Measurements from ENCODE around the gene SHLD2. TPM values are rescaled to one million over a fixed set of nuclear protein-coding genes. Genes with fewer than 3 reads are reported as not detected.

The SHLD2 gene
- total RNA-seq, 1 experiment from 2014 or later = 28.9 TPM

- Histone ChIP-seq H3K79me2 (ENCODE audit: insufficient read depth, low read length) (peaks cover 86% of the 10 kb centered on the region), H4K20me1 (ENCODE audit: insufficient read depth) (0 out of 2 replicates have a peak, but pooled peaks cover 7% of the 10 kb centered on the region), H3K27me3 (ENCODE audit: insufficient read depth, low read length) (no peaks in the 10 kb centered on the region), H3K4me2 (ENCODE audit: low read length) (no peak overlapping the region), H2AFZ (ENCODE audit: low read depth, low read length, poor library complexity, severe bottlenecking) (no peak overlapping the region), H3K9me2 (ENCODE audit: insufficient read depth) (no peaks in the 10 kb centered on the region), H3K4me1 (ENCODE audit: control insufficient read depth in 1 of 2, insufficient read depth in 2 of 2, low read length in 2 of 2) (peaks cover 14 to 15% of the 10 kb centered on the region in 2 experiments; a peak in 3 of 4 replicates), H3K9me3 (ENCODE audit: control insufficient read depth in 1 of 2, insufficient read depth in 1 of 2, low read depth in 1 of 2, low read length in 2 of 2) (no peaks in the 10 kb centered on the region), H3K36me3 (ENCODE audit: control insufficient read depth in 1 of 2, insufficient read depth in 2 of 2, low read length in 2 of 2) (peaks cover 0 to 12% of the 10 kb centered on the region in 2 experiments; a peak in 1 of 4 replicates), H3K27ac (ENCODE audit: low read depth, low read length) (no peak overlapping the region), H3K4me3 (replicated peaks in 1 of 2; ENCODE audit: low read depth in 1 of 2, low read length in 2 of 2) (no peak overlapping the region), H3K9ac (ENCODE audit: low read length) (no peak overlapping the region)
- ChIA-PET RAD21 (ENCODE audit: low non-redundant PET in 1 of 2, low total read pairs in 2 of 2, uncharacterized antibody in 2 of 2, unreplicated experiment in 2 of 2) (no interaction called here), CTCF (no interaction called here), POLR2A (no interaction called here)
- no peak for DNase-seq (ENCODE audit: low read depth, low spot score)
- TF ChIP-seq EZH2 (IDR thresholded peaks at IDR 0.05) (no peak), FOSL1 (IDR thresholded peaks at IDR 0.05; ENCODE audit: low read depth) (no peak), ZNF274 (IDR thresholded peaks at IDR 0.05; ENCODE audit: low read depth, low read length) (no peak), EGR1 (IDR thresholded peaks at IDR 0.05; ENCODE audit: low read depth) (no peak), CEBPB (IDR thresholded peaks at IDR 0.05; ENCODE audit: low read depth) (no peak)
- TF ChIP-seq, protein P1, sequence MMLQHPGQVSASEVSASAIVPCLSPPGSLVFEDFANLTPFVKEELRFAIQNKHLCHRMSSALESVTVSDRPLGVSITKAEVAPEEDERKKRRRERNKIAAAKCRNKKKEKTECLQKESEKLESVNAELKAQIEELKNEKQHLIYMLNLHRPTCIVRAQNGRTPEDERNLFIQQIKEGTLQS (IDR thresholded peaks at IDR 0.05) = no peak
- intact Hi-C loops (cut with micrococcal nuclease) = no loop called here
- BruUV-seq (replicated peaks) = no TSS peak
- ATAC-seq = no peak
Measured at GRCh38 chr10:87090779-87091178, 4.2 kb upstream of the SHLD2 start.

- CTCF ChIA-PET = interaction anchor here (1.5 kb wide), 2 partner anchors 124 to 126 kb away, joined by 3 to 4 read pairs; partner anchors contain the start of gene ADIRF
- peaks cover 0 to 12% of the 10 kb centered on the region in 2 experiments; a peak in 1 of 4 replicates for H3K36me3 ChIP-seq (ENCODE audit: control insufficient read depth in 1 of 2, insufficient read depth in 2 of 2, low read length in 2 of 2)
- H3K79me2 ChIP-seq (ENCODE audit: insufficient read depth, low read length) = peaks cover 88% of the 10 kb centered on the region
- H3K4me3 ChIP-seq (replicated peaks in 1 of 2; ENCODE audit: low read depth in 1 of 2, low read length in 2 of 2) = peak overlapping the region in 1 of 2 experiments; percentile 76; a peak in 1 of 4 replicates
- DNase-seq (ENCODE audit: low read depth, low spot score) (no peak), ATAC-seq (no peak)
- H3K27me3 ChIP-seq (ENCODE audit: insufficient read depth, low read length) = no peaks in the 10 kb centered on the region
- 0 out of 2 replicates have a peak, but pooled peaks cover 7% of the 10 kb centered on the region for H4K20me1 ChIP-seq (ENCODE audit: insufficient read depth)
- POLR2A ChIA-PET = interaction anchor here (1.4 kb wide), 1 partner anchor 121 kb away, joined by 3 read pairs; no protein-coding TSS in a partner anchor
- no peak for TF ChIP-seq FOSL1 (IDR thresholded peaks at IDR 0.05; ENCODE audit: low read depth)
- no peak for TF ChIP-seq SP1 (IDR thresholded peaks at IDR 0.05; ENCODE audit: low read depth)
- TF ChIP-seq SRF (IDR thresholded peaks at IDR 0.05; ENCODE audit: low read depth) = no peak
- no TSS peak for BruUV-seq (replicated peaks)
- H3K9me2 ChIP-seq (ENCODE audit: insufficient read depth) = no peaks in the 10 kb centered on the region
- RAD21 ChIA-PET (ENCODE audit: low non-redundant PET in 1 of 2, low total read pairs in 2 of 2, uncharacterized antibody in 2 of 2, unreplicated experiment in 2 of 2) = no interaction called here
- peaks cover 25 to 29% of the 10 kb centered on the region in 2 experiments; a peak in 3 of 4 replicates for H3K4me1 ChIP-seq (ENCODE audit: control insufficient read depth in 1 of 2, insufficient read depth in 2 of 2, low read length in 2 of 2)
- no peak overlapping the region for H2AFZ ChIP-seq (ENCODE audit: low read depth, low read length, poor library complexity, severe bottlenecking)
- intact Hi-C loops (cut with micrococcal nuclease) = no loop called here
- H3K9me3 ChIP-seq (ENCODE audit: control insufficient read depth in 1 of 2, insufficient read depth in 1 of 2, low read depth in 1 of 2, low read length in 2 of 2) = no peaks in the 10 kb centered on the region
- H3K27ac ChIP-seq (ENCODE audit: low read depth, low read length) = no peak overlapping the region
- H3K4me2 ChIP-seq (ENCODE audit: low read length) = peak overlapping the region; percentile 95
- H3K9ac ChIP-seq (ENCODE audit: low read length) = no peak overlapping the region
Measured at GRCh38 chr10:87092376-87092860, 2.6 kb upstream of the SHLD2 start.

All from HCT116 (cell line).